ENCODE results near the gene BABAM2.

DNA sequence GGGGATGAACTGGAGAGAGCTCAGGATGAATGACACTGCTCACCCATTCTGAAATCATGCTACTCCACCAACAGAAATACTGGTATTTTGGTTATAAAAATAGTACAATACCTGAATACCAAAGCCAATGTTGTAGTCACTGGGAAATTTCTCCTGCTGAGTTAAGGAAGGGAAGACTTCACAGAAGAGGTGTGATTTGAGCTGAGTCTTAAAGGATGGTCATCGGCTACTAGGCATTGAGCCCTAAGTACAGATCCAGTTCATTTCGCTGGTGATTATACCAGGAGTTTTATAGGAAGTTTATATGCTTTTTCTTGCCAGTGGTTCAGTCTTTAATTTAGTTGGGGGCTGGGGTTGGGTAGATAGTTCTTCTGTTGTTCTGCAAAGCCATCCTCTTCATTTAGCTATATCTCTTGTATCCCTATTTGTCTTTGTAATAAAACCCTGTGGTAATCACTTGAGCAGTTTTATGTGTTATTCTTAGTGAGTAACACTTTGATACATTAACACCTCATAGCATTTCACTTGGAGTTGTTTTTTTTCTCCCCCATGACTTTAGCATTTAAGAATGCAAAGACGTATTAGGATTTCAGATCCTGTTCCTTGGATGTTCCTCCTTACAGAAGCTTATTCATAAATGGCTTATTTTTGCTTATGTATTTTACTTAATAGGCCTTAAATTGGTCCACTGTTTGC lies 262.2 kb downstream of the BABAM2 start:
- TF ChIP-seq EZH2 (IDR thresholded peaks at IDR 0.05): no peak
- TF ChIP-seq, protein P1, sequence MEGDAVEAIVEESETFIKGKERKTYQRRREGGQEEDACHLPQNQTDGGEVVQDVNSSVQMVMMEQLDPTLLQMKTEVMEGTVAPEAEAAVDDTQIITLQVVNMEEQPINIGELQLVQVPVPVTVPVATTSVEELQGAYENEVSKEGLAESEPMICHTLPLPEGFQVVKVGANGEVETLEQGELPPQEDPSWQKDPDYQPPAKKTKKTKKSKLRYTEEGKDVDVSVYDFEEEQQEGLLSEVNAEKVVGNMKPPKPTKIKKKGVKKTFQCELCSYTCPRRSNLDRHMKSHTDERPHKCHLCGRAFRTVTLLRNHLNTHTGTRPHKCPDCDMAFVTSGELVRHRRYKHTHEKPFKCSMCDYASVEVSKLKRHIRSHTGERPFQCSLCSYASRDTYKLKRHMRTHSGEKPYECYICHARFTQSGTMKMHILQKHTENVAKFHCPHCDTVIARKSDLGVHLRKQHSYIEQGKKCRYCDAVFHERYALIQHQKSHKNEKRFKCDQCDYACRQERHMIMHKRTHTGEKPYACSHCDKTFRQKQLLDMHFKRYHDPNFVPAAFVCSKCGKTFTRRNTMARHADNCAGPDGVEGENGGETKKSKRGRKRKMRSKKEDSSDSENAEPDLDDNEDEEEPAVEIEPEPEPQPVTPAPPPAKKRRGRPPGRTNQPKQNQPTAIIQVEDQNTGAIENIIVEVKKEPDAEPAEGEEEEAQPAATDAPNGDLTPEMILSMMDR (IDR thresholded peaks at IDR 0.05): no peak

Data from neural progenitor cell (in vitro differentiated cells).